IPS DF 6.9 (cell line): ENCODE results near the gene SNTG2.

Source experiments
- DNase-seq: peaks from one replicate; pipeline ENCODE4 v3.0.0-alpha.2; 2013; ENCODE audit warnings: low read depth, low spot score
- H3K27ac ChIP-seq: one replicate; pipeline ENCODE4 v1.5.1; 2013; ENCODE audit warnings: low read length, control low read depth
- H3K27me3 ChIP-seq: 2 replicates; pipeline ENCODE4 v1.6.1; 2013; ENCODE audit warnings: mild to moderate bottlenecking, low read length; ENCODE audit not compliant: control insufficient read depth, insufficient read depth
- H3K36me3 ChIP-seq: 2 replicates; pipeline ENCODE4 v1.6.1; 2013; ENCODE audit warnings: low read length; ENCODE audit not compliant: control insufficient read depth, insufficient read depth
- H3K4me1 ChIP-seq: 2 replicates; pipeline ENCODE4 v1.6.1; 2013; ENCODE audit warnings: low read length; ENCODE audit not compliant: control insufficient read depth, insufficient read depth
- H3K4me3 ChIP-seq: 2 replicates; pipeline ENCODE4 v1.5.1; 2013; ENCODE audit warnings: mild to moderate bottlenecking, low read length
- H3K9me3 ChIP-seq: 2 replicates; pipeline ENCODE4 v1.6.1; 2013; ENCODE audit warnings: low read length, inconsistent platforms; ENCODE audit not compliant: control insufficient read depth, insufficient read depth
- WGBS: extraction: QIAGEN DNeasy Blood & Tissue Kit; methylation state at CpG from one replicate; pipeline ENCODE4 v1.1.7; 2013; ENCODE audit warnings: mixed read lengths, missing lambda C conversion rate; ENCODE audit not compliant: insufficient read length, insufficient coverage; 5-methylcytosine and 5-hydroxymethylcytosine counted together

Gene SNTG2

DNA sequence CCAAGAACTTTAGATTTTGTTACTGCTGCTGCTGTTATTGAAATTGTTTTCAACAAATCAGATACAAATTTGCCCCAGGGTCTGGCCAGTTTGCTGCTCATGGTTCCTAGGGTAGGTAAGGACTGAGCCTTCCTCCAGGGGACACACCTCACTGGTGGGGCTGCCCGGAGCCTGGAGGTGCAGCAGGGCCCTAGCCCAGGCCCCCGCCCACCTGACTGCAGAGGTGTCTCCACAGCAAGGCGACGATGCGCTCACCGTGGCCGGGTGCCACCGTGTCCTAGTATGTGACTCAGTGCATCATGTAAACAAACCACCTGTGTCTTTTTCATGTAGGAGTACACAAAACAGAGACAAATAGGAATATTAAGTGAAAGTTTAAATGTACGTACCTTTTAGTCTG is 309.1 kb downstream of the SNTG2 start:
- no peak overlapping the region for H3K4me3 ChIP-seq
- H3K4me1 ChIP-seq: no peaks in the 10 kb centered on the region
- WGBS: no CpG with 5 or more reads among the region's 9 CpGs
- no peak for DNase-seq
- H3K36me3 ChIP-seq: no peaks in the 10 kb centered on the region
- H3K27ac ChIP-seq: no peak overlapping the region
- no peaks in the 10 kb centered on the region for H3K9me3 ChIP-seq
- no peaks in the 10 kb centered on the region for H3K27me3 ChIP-seq

DNA sequence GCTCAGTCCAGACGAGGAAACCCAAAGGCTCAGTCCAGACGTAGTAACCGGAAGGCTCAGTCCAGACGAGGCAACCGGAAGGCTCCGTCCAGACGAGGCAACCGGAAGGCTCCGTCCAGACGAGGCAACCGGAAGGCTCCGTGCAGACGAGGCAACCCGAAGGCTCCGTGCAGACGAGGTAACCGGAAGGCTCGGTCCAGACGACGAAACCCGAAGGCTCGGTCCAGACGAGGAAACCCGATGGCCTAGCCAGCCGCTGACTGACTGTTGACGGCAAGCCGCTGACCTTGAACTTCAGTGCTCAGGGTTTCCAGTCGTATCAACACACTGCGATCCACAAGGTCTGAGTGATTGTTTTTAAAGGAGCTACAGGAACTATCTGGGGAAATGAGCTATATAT is 312.0 kb downstream of the SNTG2 start:
- no peaks in the 10 kb centered on the region for H3K36me3 ChIP-seq
- H3K4me3 ChIP-seq: no peak overlapping the region
- no peaks in the 10 kb centered on the region for H3K9me3 ChIP-seq
- H3K4me1 ChIP-seq: no peaks in the 10 kb centered on the region
- H3K27ac ChIP-seq: no peak overlapping the region
- no peak for DNase-seq
- no CpG with 5 or more reads among the region's 29 CpGs for WGBS
- no peaks in the 10 kb centered on the region for H3K27me3 ChIP-seq

DNA sequence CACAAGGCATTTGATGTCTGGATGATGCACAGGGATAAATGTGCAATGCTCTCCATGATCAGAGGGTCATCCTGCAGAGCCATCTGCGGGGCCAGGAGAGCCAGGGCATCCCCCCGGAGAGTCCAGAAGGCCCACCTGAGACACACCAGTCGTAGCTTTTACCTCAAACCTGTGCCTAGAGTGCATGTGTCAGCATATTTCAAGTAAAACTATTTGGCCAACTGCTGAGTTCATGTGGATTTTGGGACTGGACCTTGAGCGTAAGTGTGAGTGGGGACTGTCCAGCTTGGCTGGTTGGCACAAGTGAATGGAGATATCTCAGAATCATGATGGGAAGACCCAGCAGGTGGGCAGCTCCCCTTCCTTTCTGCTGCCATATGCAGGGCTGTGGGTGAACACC is 314.8 kb downstream of the SNTG2 start:
- no peak overlapping the region for H3K27ac ChIP-seq
- no CpG with 5 or more reads among the region's 4 CpGs for WGBS
- no peaks in the 10 kb centered on the region for H3K27me3 ChIP-seq

GRCh38 chr2:1266351-1266750 is 315.7 kb downstream of the SNTG2 start:
- Histone ChIP-seq H3K27me3 (no peaks in the 10 kb centered on the region), H3K27ac (no peak overlapping the region), H3K36me3 (no peaks in the 10 kb centered on the region), H3K9me3 (no peaks in the 10 kb centered on the region), H3K4me3 (no peak overlapping the region), H3K4me1 (no peaks in the 10 kb centered on the region)
- DNase-seq: no peak
- no CpG with 5 or more reads among the region's 12 CpGs for WGBS

More for the DNA sequence above, 314.8 kb downstream of the SNTG2 start:
- Histone ChIP-seq H3K4me1 (no peaks in the 10 kb centered on the region), H3K4me3 (no peak overlapping the region), H3K9me3 (no peaks in the 10 kb centered on the region), H3K36me3 (no peaks in the 10 kb centered on the region)
- no peak for DNase-seq

- Histone ChIP-seq H3K4me1 (no peaks in the 10 kb centered on the region), H3K9me3 (no peaks in the 10 kb centered on the region), H3K4me3 (no peak overlapping the region), H3K27ac (no peak overlapping the region), H3K36me3 (no peaks in the 10 kb centered on the region), H3K27me3 (no peaks in the 10 kb centered on the region)
- no peak for DNase-seq
- no CpG with 5 or more reads among the region's 7 CpGs for WGBS
Measured at GRCh38 chr2:1268034-1268433, 317.4 kb downstream of the SNTG2 start.

DNA sequence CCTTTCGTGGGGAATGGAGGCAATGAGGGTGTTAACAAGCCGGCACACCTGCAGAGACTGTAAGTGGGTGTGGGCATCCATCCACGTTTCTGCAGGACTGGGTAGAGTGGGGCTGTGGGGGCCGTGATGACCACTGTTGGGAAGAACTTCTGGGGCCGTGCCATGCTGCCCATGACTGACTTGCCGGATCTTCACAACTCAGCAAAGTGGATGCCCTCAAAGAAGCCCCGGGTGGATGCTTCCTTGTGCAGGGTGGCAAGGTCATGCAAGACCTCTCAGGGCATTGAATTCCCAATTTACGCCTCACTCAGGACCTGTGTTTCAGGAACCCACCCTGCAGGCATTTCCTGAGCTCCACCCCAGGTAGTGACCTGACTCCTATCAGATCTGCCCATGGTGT is 319.2 kb downstream of the SNTG2 start:
- WGBS: no CpG with 5 or more reads among the region's 8 CpGs
- no peaks in the 10 kb centered on the region for H3K36me3 ChIP-seq
- H3K27ac ChIP-seq: no peak overlapping the region
- no peaks in the 10 kb centered on the region for H3K4me1 ChIP-seq
- no peak overlapping the region for H3K4me3 ChIP-seq
- no peak for DNase-seq
- H3K27me3 ChIP-seq: no peaks in the 10 kb centered on the region
- no peaks in the 10 kb centered on the region for H3K9me3 ChIP-seq

GRCh38 chr2:1272835-1273234 is 322.2 kb downstream of the SNTG2 start:
- H3K36me3 ChIP-seq: no peaks in the 10 kb centered on the region
- H3K27me3 ChIP-seq: no peaks in the 10 kb centered on the region
- no peaks in the 10 kb centered on the region for H3K9me3 ChIP-seq
- H3K4me1 ChIP-seq: no peaks in the 10 kb centered on the region
- DNase-seq: no peak
- no peak overlapping the region for H3K27ac ChIP-seq
- no peak overlapping the region for H3K4me3 ChIP-seq
- WGBS: no CpG with 5 or more reads among the region's 18 CpGs

GRCh38 chr2:1277634-1278033 is 327.0 kb downstream of the SNTG2 start:
- Histone ChIP-seq H3K4me3 (no peak overlapping the region), H3K36me3 (no peaks in the 10 kb centered on the region), H3K27ac (no peak overlapping the region), H3K27me3 (no peaks in the 10 kb centered on the region), H3K9me3 (no peaks in the 10 kb centered on the region), H3K4me1 (no peaks in the 10 kb centered on the region)
- WGBS: no CpG with 5 or more reads among the region's 6 CpGs
- DNase-seq: no peak

DNA sequence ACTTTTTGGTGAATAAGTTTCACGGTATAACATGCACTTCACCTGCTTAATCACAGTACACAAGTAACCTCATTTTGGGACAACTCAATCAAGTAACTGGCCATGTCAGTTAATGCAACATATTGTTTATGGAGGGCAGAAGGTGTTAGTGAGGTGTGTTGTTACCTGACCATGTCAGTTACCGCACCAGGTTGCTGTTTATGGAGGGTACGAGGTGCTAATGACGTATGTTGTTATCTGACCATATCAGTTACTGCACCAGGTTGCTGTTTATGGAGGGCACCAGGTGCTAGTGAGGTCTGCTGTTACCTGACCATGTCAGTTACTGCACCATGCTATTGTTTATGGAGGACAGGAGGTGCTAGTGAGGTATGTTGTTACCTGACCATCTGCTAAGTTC is 327.5 kb downstream of the SNTG2 start:
- Histone ChIP-seq H3K27ac (no peak overlapping the region), H3K9me3 (no peaks in the 10 kb centered on the region), H3K4me1 (no peaks in the 10 kb centered on the region), H3K4me3 (no peak overlapping the region), H3K36me3 (no peaks in the 10 kb centered on the region), H3K27me3 (no peaks in the 10 kb centered on the region)
- no CpG with 5 or more reads among the region's 4 CpGs for WGBS
- DNase-seq: no peak

- Histone ChIP-seq H3K9me3 (no peaks in the 10 kb centered on the region), H3K27ac (no peak overlapping the region), H3K36me3 (no peaks in the 10 kb centered on the region), H3K27me3 (no peaks in the 10 kb centered on the region), H3K4me1 (no peaks in the 10 kb centered on the region), H3K4me3 (no peak overlapping the region)
- no CpG with 5 or more reads among the region's 27 CpGs for WGBS
- DNase-seq: no peak
Measured at GRCh38 chr2:1278861-1279260, 328.2 kb downstream of the SNTG2 start.

GRCh38 chr2:1282552-1282951 is 331.9 kb downstream of the SNTG2 start:
- Histone ChIP-seq H3K27ac (no peak overlapping the region), H3K27me3 (no peaks in the 10 kb centered on the region), H3K4me3 (no peak overlapping the region), H3K9me3 (no peaks in the 10 kb centered on the region), H3K36me3 (no peaks in the 10 kb centered on the region), H3K4me1 (no peaks in the 10 kb centered on the region)
- DNase-seq: no peak
- WGBS: no CpG with 5 or more reads among the region's 22 CpGs
